GM10266 (cell line): ENCODE measurements around the gene LMO4.

Source experiments
- DNase-seq: peaks from one replicate; pipeline ENCODE4 v3.0.0; 2012; ENCODE audit errors: extremely low spot score
- TF ChIP-seq, protein P1 (sequence below): IDR thresholded peaks from 2 replicates; pipeline ENCODE4 v1.5.1; 2012; ENCODE audit warnings: mild to moderate bottlenecking, low read depth; ENCODE audit not compliant: control insufficient read depth, insufficient read depth; ENCODE audit errors: missing control alignments

The LMO4 gene

DNA sequence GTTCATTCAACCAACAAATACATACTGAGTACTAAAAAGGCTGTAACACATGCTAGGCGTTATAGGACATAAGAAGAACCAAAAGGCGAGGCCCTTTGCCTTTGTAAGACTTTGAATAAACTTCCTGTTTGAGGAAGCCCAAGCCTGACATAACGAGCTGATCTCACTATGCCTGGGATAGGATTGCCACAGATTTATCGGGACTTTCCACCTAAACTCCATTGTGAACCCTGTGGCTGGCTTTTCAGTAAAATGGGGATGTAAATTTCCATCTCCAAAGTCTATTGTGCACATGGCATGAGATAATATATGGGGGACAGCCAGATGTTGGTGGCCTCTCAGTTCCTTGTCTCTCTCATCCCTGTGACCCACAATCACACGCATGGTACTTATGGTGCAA is 41.9 kb downstream of the LMO4 start:
- TF ChIP-seq, protein P1, sequence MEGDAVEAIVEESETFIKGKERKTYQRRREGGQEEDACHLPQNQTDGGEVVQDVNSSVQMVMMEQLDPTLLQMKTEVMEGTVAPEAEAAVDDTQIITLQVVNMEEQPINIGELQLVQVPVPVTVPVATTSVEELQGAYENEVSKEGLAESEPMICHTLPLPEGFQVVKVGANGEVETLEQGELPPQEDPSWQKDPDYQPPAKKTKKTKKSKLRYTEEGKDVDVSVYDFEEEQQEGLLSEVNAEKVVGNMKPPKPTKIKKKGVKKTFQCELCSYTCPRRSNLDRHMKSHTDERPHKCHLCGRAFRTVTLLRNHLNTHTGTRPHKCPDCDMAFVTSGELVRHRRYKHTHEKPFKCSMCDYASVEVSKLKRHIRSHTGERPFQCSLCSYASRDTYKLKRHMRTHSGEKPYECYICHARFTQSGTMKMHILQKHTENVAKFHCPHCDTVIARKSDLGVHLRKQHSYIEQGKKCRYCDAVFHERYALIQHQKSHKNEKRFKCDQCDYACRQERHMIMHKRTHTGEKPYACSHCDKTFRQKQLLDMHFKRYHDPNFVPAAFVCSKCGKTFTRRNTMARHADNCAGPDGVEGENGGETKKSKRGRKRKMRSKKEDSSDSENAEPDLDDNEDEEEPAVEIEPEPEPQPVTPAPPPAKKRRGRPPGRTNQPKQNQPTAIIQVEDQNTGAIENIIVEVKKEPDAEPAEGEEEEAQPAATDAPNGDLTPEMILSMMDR: no peak
- DNase-seq: no peak

DNA sequence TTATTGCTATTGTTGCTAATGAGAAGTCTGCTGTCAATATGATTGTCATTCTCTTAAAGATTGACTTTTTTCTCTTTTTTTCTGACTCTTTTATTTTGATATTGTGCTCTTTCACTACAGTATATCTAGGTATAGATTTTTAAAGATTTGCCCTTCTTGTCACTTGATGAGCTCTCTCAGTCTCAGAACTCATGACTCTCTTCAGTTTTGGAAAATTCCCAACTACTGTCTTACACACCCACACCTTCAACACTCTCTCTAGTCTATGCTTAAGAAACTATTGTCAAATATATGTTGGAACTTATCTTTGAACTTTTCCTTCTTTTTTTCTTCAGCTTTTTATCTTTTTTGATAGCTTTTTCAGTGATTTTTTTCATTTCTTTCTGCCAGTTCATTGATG is 50.6 kb downstream of the LMO4 start:
- TF ChIP-seq, protein P1: no peak
- DNase-seq: no peak

DNA sequence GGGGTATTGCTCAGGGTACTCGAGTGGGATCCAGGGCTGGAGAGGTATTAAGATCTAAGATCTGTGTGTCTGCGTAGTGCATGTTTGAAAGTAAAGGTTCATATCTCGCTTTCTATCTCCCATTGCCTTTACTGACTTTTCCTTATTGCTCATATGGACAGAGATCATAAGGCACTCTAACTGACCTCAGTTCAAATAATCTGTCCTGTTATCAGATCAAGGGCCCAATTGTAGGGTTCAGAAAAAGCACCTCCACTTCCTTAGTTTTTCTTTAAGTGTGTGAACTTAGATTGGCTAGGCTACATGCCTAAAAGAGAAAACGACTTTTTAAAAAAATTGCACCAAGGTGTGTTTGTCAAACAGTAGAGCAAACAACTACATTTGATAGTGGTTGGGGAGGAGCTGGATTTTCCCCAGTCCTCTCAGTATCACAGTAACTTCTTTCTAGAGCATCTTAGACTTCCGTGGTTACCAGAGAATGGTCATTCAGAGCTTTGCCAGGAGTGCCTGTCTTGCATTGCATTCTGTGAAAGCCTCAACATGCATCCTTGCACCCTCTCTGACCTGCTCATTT is 57.6 kb downstream of the LMO4 start:
- TF ChIP-seq, protein P1: no peak
- no peak for DNase-seq

DNA sequence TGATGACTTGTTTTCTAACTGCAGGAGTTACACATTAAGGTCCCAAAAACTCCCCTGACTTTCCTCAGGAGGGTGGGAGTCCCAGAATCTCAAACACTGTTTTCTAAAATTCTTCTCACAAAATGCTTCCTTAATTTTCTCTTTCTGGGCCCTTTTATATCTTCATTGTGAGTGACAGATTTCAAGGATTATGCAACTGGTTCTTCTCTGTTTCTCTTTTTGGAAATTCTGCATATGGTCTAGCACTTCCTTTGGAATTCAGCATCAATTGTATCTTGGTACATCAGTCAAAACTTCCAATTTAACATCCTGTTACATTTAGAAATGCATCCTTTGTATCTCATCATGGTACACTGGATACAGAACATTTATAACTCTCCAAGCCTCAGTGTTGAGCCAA is 59.7 kb downstream of the LMO4 start:
- TF ChIP-seq, protein P1: no peak
- DNase-seq: no peak

DNA sequence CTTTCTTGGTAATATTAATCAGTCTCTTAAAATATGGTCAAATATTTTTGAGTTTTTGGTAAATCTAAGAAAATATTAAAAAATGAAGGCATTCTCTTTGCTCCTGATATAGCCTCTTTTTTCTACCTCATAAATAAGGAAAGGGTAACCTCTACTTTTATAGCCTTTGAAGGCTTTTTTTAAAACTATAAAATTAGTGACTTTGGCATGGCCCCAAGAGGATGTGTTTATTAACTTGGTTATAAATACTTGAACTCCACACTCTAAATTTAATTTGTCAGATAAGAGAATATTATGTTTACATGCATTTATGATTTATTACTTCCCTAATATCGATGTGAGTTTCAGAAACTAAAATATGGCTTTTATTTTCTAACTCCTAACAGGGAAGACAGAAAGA is 60.3 kb downstream of the LMO4 start:
- DNase-seq: no peak

DNA sequence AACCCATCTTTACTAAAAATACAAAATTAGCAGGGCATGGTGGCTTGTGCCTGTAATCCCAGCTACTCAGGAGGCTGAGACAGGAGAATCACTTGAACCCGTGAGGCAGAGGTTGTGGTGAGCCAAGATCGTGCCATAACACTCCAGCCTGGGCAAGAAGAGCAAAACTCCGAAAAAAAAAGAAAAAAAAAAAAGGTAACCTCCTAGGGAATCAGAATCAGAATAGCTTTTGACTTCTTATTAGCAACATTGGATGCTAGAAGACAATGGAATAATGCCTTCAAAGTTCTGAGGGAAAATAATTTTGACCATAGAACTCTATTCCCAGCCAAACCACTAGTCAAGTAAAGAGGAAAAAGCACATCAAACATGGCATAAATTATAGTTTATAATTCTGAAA is 60.9 kb downstream of the LMO4 start:
- TF ChIP-seq, protein P1: no peak
- DNase-seq: no peak

More for the DNA sequence above, 60.3 kb downstream of the LMO4 start:
- TF ChIP-seq, protein P1: no peak

DNA sequence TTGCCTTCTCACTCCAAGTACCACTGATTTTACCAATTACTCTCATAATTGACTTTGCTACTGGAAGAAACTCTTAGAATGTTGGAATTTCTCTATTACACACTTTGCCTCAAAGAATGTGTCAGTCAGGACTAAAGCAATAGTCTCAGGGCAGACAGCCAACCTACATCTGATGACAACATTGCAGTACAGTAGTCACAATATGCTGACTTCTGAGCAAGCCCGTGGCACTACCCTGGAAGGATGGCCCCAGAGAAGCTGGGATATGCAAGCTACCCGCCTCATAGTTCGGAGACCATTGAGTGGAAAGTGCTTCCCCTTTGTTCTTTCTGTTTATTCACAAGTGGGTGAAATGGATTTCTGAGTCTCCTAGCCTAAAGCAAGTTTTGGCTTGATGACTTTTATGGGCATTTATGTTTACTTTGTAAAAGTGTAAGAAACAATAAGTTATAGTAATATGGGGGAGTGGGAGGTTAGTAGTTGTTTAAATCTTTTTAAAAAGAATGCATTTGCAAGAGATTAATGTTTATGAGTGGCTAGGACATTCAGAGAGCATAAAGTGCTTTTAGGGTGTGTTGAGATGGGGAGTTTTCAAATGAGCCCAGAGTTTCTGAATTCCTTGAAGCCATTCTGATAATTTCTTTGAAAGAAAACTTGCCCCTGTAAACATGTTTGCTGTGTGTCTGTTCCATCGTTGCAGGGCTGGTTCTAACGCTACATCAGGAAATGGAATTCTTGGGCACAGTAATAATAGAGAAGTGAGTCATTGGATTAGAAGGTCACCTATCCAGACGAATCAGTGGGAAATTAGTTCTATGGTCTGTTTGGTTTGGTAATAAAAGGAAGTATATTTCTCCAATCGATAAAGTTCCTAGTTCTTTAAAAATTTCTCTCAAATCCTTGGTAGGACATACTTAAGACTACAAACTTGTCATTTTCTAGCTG is 63.8 kb downstream of the LMO4 start:
- no peak for DNase-seq
- TF ChIP-seq, protein P1: no peak
